Right lobe of liver (tissue), 4 donors: ENCODE measurements around the gene GCLC.

ENCODE experiments used
- CTCF ChIP-seq, 4 donors: fragments of 200-600 bp in 3 of 4; fragments of 450-650 bp in 1 of 4; IDR thresholded peaks; one replicate each; pipeline versions ENCODE4 v1.5.1 to v1.8.0; 2016 to 2022; ENCODE audit warnings: antibody characterized with exemption in 4 of 4, mild to moderate bottlenecking in 2 of 4
- POLR2A ChIP-seq: fragments of 450-650 bp; IDR thresholded peaks from one replicate; pipeline ENCODE4 v1.6.1; 2017; ENCODE audit warnings: antibody characterized with exemption, mild to moderate bottlenecking
- donor health status: DM: no; HTN: no; CAD: no.
- donor health status: DM: no; HTN: no; CAD: no.
- donor health status: DM: no; HTN: yes; CAD: no.

- TF ChIP-seq CTCF (IDR thresholded peaks at IDR 0.05): no peak
- TF ChIP-seq POLR2A: no peak
Measured at GRCh38 chr6:53543359-53544216, 1.3 kb downstream of the GCLC start.
